HG03460 (cell line): ENCODE measurements around the gene DOCK10.
"Not testable (repeated sequence)": the region's sequence is repeated elsewhere in the genome, so short reads cannot be mapped to it uniquely, and the experiment has no call there.

Experiments used
- ATAC-seq: cut with Tn5 transposase; IDR thresholded peaks from one replicate; pipeline ENCODE4 v1.9.1; 2021; ENCODE audit not compliant: unreplicated experiment

The DOCK10 gene

GRCh38 chr2:224925061-224925809 is 117.0 kb downstream of the DOCK10 start:
- peak; percentile 28 for ATAC-seq

GRCh38 chr2:224924631-224925030 is 117.6 kb downstream of the DOCK10 start:
- no peak for ATAC-seq

DNA sequence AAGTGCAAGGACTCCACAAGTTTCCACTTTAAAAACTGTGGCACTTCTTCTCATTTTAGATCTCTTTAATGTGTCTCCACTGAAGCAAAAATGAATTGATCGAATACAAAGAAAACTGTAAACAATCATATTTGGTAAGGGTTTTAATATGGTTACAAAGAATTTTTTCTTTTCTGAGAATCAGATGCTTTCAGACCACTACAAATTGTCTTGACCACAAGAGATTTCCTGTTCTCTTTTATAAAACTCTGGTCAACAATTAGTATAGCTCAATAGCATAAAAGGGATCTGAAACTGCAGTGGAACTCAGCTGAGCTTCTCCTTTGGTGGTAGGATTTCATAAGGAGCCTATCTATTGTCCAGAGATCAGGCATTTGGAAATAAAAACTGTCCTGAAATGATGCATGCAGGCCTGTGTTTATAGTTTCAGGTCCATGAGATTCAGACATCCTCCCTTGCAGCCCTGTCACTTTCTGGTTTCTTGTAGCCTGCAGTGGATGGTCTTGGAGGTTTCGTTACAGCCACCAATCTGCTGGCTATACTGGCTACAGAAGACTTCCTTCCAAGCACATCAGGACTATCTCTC is 120.0 kb downstream of the DOCK10 start:
- ATAC-seq, result peak; percentile 67

DNA sequence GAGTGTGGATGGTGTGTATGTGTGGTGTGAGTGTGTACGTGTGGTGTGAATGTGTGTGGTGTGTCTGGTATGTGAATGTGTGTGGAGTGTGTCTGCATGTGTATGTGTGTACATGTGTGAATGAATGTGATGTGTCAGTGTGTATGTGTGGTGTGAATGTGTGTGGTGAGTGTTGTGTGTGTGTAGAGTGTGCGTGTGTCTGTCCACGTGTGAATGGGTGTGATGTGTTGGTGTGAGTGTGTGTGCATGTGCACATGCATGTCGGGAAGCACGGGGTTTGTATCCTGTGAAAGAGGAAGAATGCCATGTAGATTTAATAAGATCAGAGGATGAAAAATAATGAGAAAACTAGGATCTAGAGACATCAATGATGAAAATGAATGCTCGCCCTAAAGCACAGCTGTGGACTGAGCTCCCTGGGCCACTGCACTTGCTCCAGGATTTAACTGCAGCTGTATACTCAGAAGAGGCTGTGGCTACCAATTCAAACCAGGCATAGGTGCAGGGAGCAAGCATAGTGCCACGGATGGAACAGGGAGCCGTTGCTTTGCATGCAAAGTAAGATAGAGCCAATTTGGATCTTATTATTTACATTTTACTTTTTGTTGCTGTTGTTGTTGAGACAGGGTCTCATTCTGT is 122.7 kb downstream of the DOCK10 start:
- no peak for ATAC-seq

- ATAC-seq, result no peak
These were observed 123.4 kb downstream of the DOCK10 start for GRCh38 chr2:224918626-224919471.

GRCh38 chr2:224917246-224917645 is 125.0 kb downstream of the DOCK10 start:
- ATAC-seq, result not testable (repeated sequence)

- no peak for ATAC-seq
These were observed 127.1 kb downstream of the DOCK10 start for GRCh38 chr2:224915136-224915535.

- ATAC-seq, result no peak
These were observed 131.7 kb downstream of the DOCK10 start for GRCh38 chr2:224910574-224910925.

DNA sequence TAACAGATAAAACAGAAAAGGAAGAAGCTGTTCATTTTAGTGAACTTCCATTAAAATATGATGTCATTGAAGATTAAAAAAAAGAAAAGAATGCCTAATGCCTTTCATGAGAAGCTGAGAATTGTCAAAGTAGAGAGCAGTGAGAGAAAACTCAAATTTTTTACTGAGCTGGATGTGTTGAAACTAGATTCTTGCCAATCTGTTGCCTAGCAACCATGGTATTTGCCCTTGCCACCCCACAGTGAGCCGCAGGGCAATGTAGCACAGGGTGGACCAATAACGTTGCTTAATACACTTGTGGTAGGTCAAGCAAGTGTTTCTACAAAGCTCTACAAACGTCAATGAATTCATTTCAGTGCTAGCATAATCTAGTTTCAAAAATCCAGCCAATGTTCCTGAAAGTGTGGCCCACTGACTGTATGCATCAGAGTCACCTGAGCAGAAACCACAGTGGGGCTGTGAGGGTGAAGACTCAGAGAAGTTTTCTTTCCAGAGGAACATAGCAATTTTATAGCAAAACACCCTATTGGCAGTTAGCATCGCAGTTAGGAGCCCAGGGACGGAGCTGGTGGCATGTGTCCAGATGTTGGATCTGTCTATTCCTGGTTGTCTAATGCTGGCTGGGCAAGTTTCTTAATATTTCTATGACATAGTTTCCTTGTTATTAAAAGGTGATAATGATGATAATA is 132.2 kb downstream of the DOCK10 start:
- peak; percentile 69 for ATAC-seq

- ATAC-seq, result no peak
These were observed 133.4 kb downstream of the DOCK10 start for GRCh38 chr2:224908818-224909217.

- no peak for ATAC-seq
These were observed 137.9 kb downstream of the DOCK10 start for GRCh38 chr2:224904381-224904780.

DNA sequence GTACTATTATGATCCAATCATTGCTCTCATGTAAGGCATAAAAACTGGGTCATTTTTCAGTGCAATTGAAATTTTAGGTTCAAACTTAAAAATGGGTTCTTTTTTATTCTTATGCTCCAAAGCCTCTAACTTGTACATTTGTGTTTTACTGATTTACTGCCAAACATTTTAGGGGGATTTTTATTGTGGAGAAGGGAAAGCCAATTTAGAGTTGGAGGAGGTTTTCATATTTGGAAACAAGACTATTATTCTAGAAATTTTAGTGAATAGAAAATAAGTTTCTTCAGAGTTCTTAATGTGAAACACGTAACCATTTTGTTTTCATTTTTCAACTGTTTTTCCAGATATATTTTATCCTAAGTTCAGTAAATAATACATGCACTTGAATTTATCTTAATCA is 138.6 kb downstream of the DOCK10 start:
- no peak for ATAC-seq

DNA sequence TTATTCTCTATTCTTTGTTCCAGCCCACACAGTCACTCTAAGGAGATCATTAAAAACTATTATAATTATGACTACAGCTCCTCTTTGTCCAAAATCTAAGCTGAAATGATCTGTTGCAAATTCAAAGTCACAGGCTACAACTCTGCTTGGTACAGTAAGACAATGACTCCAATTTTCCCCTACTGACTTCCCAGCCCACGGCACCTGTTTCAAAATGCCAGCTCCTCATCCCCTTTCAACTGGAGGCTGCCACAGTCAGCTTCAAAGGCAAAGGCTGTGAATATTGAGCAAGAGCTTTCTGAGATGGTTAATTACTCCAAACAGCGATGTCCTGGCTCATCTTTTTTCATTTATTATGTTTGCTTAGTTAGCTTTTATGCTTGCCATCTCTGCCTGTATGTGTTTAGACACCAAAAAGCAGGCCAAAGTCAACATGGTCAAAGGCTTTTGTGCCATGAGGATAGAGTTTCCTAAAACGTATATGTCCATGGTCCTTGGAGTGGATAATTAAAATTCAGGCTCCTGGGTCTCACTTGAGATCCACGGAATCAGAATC is 141.1 kb downstream of the DOCK10 start:
- no peak for ATAC-seq

- ATAC-seq, result no peak
These were observed 146.9 kb downstream of the DOCK10 start for GRCh38 chr2:224895377-224895776.

- ATAC-seq, result peak; percentile 89
These were observed 147.9 kb downstream of the DOCK10 start for GRCh38 chr2:224894356-224894755.

GRCh38 chr2:224893848-224894247 is 148.4 kb downstream of the DOCK10 start:
- no peak for ATAC-seq

- ATAC-seq, result no peak
These were observed 149.6 kb downstream of the DOCK10 start for GRCh38 chr2:224892574-224893204.

GRCh38 chr2:224890372-224890771 is 151.9 kb downstream of the DOCK10 start:
- ATAC-seq, result no peak

DNA sequence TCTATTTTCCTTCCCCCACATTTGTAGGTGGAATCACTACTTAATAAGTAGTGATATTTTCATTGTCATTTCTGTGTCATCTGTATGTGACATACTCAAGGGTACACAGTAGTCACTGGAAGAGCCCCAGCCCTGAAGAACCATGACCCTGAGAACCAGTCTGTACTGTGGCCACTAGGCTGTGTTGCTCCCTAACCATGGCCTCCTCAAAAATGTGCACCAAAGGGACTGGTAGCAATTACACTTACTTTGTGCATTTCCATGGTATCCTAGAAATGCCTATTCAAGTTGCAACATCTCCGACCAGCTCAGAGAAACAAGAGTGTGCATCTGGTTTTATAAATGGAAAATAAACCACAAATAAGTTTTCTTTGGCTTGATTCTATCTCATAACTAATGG is 155.1 kb downstream of the DOCK10 start:
- ATAC-seq, result no peak
